SIG-M5 treated with dmso at 0.1 percent for 504 hours (cell line): ENCODE data around the gene CACNA1B.
"Not testable (repeated sequence)": the region's sequence is repeated elsewhere in the genome, so short reads cannot be mapped to it uniquely, and the experiment has no call there.

ENCODE experiments used
- DNase-seq: peaks from one replicate; lab custom pipeline; 2025; ENCODE audit not compliant: unreplicated experiment; lab: John Stamatoyannopoulos, UW

The CACNA1B gene

GRCh38 chr9:138069731-138070456 is 192.3 kb downstream of the CACNA1B start:
- DNase-seq = no peak

- no peak for DNase-seq
These were observed 193.2 kb downstream of the CACNA1B start for GRCh38 chr9:138070815-138071214.

GRCh38 chr9:138071292-138071691 is 193.7 kb downstream of the CACNA1B start:
- DNase-seq = no peak

GRCh38 chr9:138071731-138072130 is 194.1 kb downstream of the CACNA1B start:
- DNase-seq = no peak

GRCh38 chr9:138072161-138072842 is 194.7 kb downstream of the CACNA1B start:
- DNase-seq = no peak

- no peak for DNase-seq
These were observed 195.3 kb downstream of the CACNA1B start for GRCh38 chr9:138072897-138073296.

- no peak for DNase-seq
These were observed 195.8 kb downstream of the CACNA1B start for GRCh38 chr9:138073408-138073807.

GRCh38 chr9:138073808-138074207 is 196.2 kb downstream of the CACNA1B start:
- DNase-seq = no peak

GRCh38 chr9:138074516-138074915 is 196.9 kb downstream of the CACNA1B start:
- DNase-seq = no peak

GRCh38 chr9:138075496-138075895 is 197.9 kb downstream of the CACNA1B start:
- DNase-seq = no peak

- no peak for DNase-seq
These were observed 198.5 kb downstream of the CACNA1B start for GRCh38 chr9:138075961-138076649.

GRCh38 chr9:138076650-138077009 is 199.0 kb downstream of the CACNA1B start:
- DNase-seq = no peak

GRCh38 chr9:138077126-138077525 is 199.5 kb downstream of the CACNA1B start:
- DNase-seq = no peak

- no peak for DNase-seq
These were observed 200.4 kb downstream of the CACNA1B start for GRCh38 chr9:138077898-138078540.

- no peak for DNase-seq
These were observed 201.3 kb downstream of the CACNA1B start for GRCh38 chr9:138078846-138079245.

GRCh38 chr9:138080979-138081378 is 203.4 kb downstream of the CACNA1B start:
- DNase-seq = no peak

- DNase-seq = no peak
These were observed 205.5 kb downstream of the CACNA1B start for GRCh38 chr9:138082918-138083636.

GRCh38 chr9:138083873-138084272 is 206.3 kb downstream of the CACNA1B start:
- no peak for DNase-seq

GRCh38 chr9:138085568-138085967 is 208.0 kb downstream of the CACNA1B start:
- no peak for DNase-seq

GRCh38 chr9:138092057-138092456 is 214.5 kb downstream of the CACNA1B start:
- not testable (repeated sequence) for DNase-seq

GRCh38 chr9:138094028-138094427 is 216.4 kb downstream of the CACNA1B start:
- no peak for DNase-seq
